Tibial artery (tissue), 4 donors: Measurements from ENCODE around the gene TMIE.

Experiments
- DNase-seq, 2 donors: peaks; one replicate each; pipeline ENCODE4 v3.0.0-alpha.2; 2019
- H3K27ac ChIP-seq, 2 donors: fragments of 200-600 bp; sonication (generic) in 1 of 2; 1 replicate in 1 of 2; 2 replicates in 1 of 2; pipeline ENCODE4 v1.5.1; 2018 to 2019; ENCODE audit warnings: mild to moderate bottlenecking in 1 of 2
- H3K27me3 ChIP-seq, 2 donors: fragments of 200-600 bp; sonication (generic) in 1 of 2; one replicate each; pipeline versions ENCODE4 v1.5.1 to v1.6.0; 2016 to 2019
- H3K36me3 ChIP-seq, 3 donors: fragments of 200-600 bp; sonication (generic) in 2 of 3; one replicate each; pipeline ENCODE4 v1.5.1; 2016 to 2019; ENCODE audit warnings: mild to moderate bottlenecking in 2 of 3
- H3K4me1 ChIP-seq, 4 donors: fragments of 200-600 bp; sonication (generic) in 2 of 4; 1 replicate in 3 of 4; 2 replicates in 1 of 4; pipeline ENCODE4 v1.5.1; 2016 to 2019
- H3K4me3 ChIP-seq, 2 donors: fragments of 200-600 bp; sonication (generic) in 1 of 2; 1 replicate in 1 of 2; 2 replicates in 1 of 2; pipeline ENCODE4 v1.5.1; 2018 to 2019; ENCODE audit warnings: mild to moderate bottlenecking in 2 of 2
- H3K9me3 ChIP-seq, 3 donors: fragments of 200-600 bp; sonication (generic) in 1 of 3; one replicate each; pipeline ENCODE4 v1.5.1; 2016 to 2019
- intact Hi-C: fragments of 100-400 bp; cut with DNase I; formaldehyde crosslinking; loops from one replicate; pipeline ENCODE4 v1.15.0; 2023; ENCODE audit warnings: low total_unique reads
- TF ChIP-seq, protein P1 (sequence below), 2 experiments: fragments of 200-600 bp in 1 of 2; fragments of 450-650 bp in 1 of 2; IDR thresholded peaks; one replicate each; pipeline ENCODE4 v1.5.1; 2017 to 2019; ENCODE audit warnings: antibody characterized with exemption in 2 of 2, mild to moderate bottlenecking in 1 of 2, moderate library complexity in 1 of 2

Gene TMIE

DNA sequence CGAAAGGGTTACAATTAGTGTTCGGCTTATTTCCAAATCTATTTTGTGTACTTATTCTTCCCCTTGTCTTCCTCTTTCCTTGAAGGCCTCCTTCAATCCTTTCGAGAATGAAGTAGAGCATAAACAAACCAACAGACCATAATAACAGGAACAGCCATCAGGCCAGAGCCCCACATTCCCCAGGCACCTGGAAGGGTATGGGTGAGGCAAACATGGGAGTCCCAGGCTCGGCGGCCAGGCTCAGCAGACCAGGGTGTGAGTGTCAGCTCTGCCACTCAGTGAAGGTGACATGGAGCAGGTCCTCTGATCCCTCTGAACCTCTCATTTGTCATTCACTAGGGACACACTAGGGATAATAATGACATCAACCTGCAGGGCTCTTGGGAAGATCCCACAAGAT, 21.5 kb upstream of the TMIE start:
- Histone ChIP-seq H3K4me1 (no peaks in the 10 kb centered on the region), H3K36me3 (peaks cover 11 to 92% (median 29%) of the 10 kb centered on the region in 3 donors), H3K9me3 (no peaks in the 10 kb centered on the region), H3K27me3 (no peaks in the 10 kb centered on the region), H3K4me3 (no peak overlapping the region), H3K27ac (no peak overlapping the region)
- intact Hi-C loops: no loop called here
- TF ChIP-seq, protein P1, sequence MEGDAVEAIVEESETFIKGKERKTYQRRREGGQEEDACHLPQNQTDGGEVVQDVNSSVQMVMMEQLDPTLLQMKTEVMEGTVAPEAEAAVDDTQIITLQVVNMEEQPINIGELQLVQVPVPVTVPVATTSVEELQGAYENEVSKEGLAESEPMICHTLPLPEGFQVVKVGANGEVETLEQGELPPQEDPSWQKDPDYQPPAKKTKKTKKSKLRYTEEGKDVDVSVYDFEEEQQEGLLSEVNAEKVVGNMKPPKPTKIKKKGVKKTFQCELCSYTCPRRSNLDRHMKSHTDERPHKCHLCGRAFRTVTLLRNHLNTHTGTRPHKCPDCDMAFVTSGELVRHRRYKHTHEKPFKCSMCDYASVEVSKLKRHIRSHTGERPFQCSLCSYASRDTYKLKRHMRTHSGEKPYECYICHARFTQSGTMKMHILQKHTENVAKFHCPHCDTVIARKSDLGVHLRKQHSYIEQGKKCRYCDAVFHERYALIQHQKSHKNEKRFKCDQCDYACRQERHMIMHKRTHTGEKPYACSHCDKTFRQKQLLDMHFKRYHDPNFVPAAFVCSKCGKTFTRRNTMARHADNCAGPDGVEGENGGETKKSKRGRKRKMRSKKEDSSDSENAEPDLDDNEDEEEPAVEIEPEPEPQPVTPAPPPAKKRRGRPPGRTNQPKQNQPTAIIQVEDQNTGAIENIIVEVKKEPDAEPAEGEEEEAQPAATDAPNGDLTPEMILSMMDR (IDR thresholded peaks at IDR 0.05): no peak
- no peak for DNase-seq

DNA sequence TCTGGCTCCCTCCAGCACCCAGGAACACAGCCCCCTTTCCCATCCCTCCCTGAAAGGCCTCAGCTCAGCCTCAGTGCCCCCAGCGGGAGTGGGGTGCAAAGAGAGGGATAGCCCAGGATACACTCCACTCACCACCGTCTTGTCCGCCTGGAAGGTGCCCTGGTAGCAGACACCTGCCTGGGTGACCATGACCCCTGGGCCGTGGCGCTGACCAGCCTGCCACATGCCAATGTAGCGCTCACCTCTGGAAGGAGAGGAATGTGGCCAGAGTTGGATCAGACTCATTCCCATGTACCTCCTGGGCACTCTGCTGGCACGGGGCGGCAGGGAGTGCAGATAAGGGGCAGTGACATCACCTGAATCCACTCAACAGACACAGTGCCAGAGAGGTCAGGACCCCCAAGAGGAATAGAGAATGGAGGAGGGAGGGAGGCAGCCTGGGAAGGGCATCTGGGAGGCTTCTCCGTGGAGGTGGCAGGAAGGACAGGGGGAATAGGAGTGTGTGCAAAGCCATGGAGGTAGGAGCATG, 20.8 kb upstream of the TMIE start:
- TF ChIP-seq, protein P1 (IDR thresholded peaks at IDR 0.05): no peak
- no peak for DNase-seq
- intact Hi-C loops: no loop called here
- no peak overlapping the region for H3K4me3 ChIP-seq
- H3K36me3 ChIP-seq: peaks cover 11 to 92% (median 36%) of the 10 kb centered on the region in 3 donors
- H3K9me3 ChIP-seq: no peaks in the 10 kb centered on the region
- H3K27me3 ChIP-seq: no peaks in the 10 kb centered on the region
- H3K27ac ChIP-seq: no peak overlapping the region
- no peaks in the 10 kb centered on the region for H3K4me1 ChIP-seq

DNA sequence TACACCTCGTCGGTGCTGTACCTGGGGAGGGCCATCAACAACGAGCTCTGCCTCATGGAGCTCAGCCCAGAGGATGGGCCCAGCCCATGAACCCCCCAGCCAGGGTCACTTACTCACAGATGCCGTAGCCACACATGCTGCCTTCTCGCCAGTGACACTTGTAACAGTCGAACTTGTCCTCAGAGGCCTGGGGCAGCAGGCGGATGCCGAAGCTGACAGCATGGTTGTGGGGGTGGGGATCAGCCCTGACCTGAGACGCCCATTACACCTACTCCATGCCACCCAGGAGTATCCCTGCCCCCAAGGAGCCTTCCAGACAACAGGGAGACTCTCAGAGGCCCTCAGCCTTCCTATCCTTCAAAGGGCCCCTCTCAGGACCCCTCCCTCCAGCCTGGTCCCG, 19.8 kb upstream of the TMIE start:
- peaks cover 11 to 92% (median 41%) of the 10 kb centered on the region in 3 donors for H3K36me3 ChIP-seq
- intact Hi-C loops: no loop called here

DNA sequence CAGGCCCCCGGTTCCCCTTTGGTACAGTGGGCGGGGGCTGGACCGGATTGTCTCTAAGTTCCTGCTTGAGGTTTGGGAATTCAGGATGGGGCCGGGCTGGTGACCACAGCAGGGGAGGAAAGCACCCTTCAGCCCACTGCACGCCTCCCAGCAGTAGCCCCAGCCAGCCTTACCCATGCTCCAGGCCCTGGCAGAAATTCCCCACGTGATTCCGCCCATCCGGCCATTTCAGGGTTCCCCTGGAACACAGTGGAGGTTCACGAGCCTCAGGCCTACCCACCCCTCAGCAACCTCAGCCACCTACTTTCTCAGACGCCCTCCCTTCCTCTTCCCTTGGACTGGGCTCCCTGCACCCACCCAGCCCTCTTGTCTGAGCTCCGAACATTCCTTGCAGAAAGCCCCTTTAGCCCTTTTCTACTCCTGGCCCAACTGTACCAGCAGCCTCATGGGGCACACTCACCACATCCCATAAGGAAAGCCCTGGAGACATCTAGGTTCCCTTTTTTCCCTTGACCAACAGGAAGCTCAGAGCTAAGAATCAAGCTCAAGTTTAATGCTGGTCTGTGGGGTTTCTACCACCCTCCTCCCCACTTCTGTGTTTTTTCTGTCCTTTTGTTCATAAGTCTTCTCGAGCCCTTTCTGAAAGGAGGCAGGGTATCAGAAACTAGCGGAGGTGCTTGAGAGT, 19.2 kb upstream of the TMIE start:
- Histone ChIP-seq H3K4me3 (no peak overlapping the region), H3K36me3 (peaks cover 11 to 94% (median 41%) of the 10 kb centered on the region in 3 donors), H3K27me3 (no peaks in the 10 kb centered on the region), H3K4me1 (no peaks in the 10 kb centered on the region), H3K9me3 (no peaks in the 10 kb centered on the region), H3K27ac (no peak overlapping the region)
- DNase-seq: no peak
- TF ChIP-seq, protein P1 (IDR thresholded peaks at IDR 0.05): no peak
- intact Hi-C loops: no loop called here

More for the DNA sequence above, 19.8 kb upstream of the TMIE start:
- Histone ChIP-seq H3K4me1 (no peaks in the 10 kb centered on the region), H3K9me3 (no peaks in the 10 kb centered on the region), H3K4me3 (no peak overlapping the region), H3K27me3 (no peaks in the 10 kb centered on the region), H3K27ac (no peak overlapping the region)
- no peak for DNase-seq
- TF ChIP-seq, protein P1 (IDR thresholded peaks at IDR 0.05): no peak

DNA sequence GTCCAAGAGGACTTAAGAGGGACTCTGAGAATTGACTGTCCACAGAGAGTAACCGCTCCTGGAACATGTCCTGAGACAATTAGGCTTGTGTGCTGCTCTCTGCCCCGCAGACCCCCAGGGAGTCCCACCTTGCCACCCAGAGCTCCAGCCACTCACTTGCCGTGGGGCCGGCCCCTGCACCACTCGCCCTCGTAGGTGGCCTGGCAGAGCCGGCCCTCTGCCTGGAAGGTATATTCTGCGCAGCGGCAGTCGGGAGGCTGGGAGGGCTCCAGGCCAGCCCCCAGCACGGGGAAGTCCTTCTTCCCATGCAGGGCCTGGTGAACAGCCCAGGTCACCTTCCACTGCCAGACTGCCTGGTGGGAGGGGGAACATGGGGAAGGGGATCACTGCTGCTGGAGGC, 18.2 kb upstream of the TMIE start:
- Histone ChIP-seq H3K27me3 (no peaks in the 10 kb centered on the region), H3K4me1 (no peaks in the 10 kb centered on the region), H3K36me3 (peaks cover 11 to 100% (median 46%) of the 10 kb centered on the region in 3 donors), H3K4me3 (no peak overlapping the region), H3K9me3 (no peaks in the 10 kb centered on the region), H3K27ac (no peak overlapping the region)
- no peak for DNase-seq
- TF ChIP-seq, protein P1 (IDR thresholded peaks at IDR 0.05): no peak
- intact Hi-C loops: no loop called here
